ENCODE measurements around the gene TMC2.

Gene TMC2

GRCh38 chr20:2559279-2559626 lies 22.9 kb downstream of the TMC2 start:
- TF ChIP-seq GABPA (IDR thresholded peaks at IDR 0.05; ENCODE audit: low read depth) (no peak), REST (IDR thresholded peaks at IDR 0.05; ENCODE audit: insufficient replicate concordance, low read depth) (no peak), POLR2AphosphoS5 (IDR thresholded peaks at IDR 0.05; ENCODE audit: low read depth) (no peak), SPI1 (IDR thresholded peaks at IDR 0.05; ENCODE audit: borderline replicate concordance, low read depth) (no peak), CTCF (IDR thresholded peaks at IDR 0.05; ENCODE audit: insufficient read depth, low read length) (no peak)
- Histone ChIP-seq H3K27me3 (ENCODE audit: insufficient read depth, poor library complexity, severe bottlenecking) (peaks cover 35% of the 10 kb centered on the region), H3K4me3 (replicated peaks; ENCODE audit: insufficient read depth, low read length) (no peak overlapping the region), H3K27ac (replicated peaks) (no peak overlapping the region)
- DNase-seq (ENCODE audit: low read depth in 1 of 2, low spot score in 1 of 2): no peak

- TF ChIP-seq SPI1 (IDR thresholded peaks at IDR 0.05; ENCODE audit: borderline replicate concordance, low read depth) (no peak), POLR2AphosphoS5 (IDR thresholded peaks at IDR 0.05; ENCODE audit: low read depth) (no peak), CTCF (IDR thresholded peaks at IDR 0.05; ENCODE audit: insufficient read depth, low read length) (no peak), REST (IDR thresholded peaks at IDR 0.05; ENCODE audit: insufficient replicate concordance, low read depth) (no peak), GABPA (IDR thresholded peaks at IDR 0.05; ENCODE audit: low read depth) (no peak)
- no peak overlapping the region for H3K4me3 ChIP-seq (replicated peaks; ENCODE audit: insufficient read depth, low read length)
- no peak overlapping the region for H3K27ac ChIP-seq (replicated peaks)
- H3K27me3 ChIP-seq (ENCODE audit: insufficient read depth, poor library complexity, severe bottlenecking): peaks cover 32% of the 10 kb centered on the region
- DNase-seq (ENCODE audit: low read depth in 1 of 2, low spot score in 1 of 2): no peak
These were observed 23.3 kb downstream of the TMC2 start for GRCh38 chr20:2559651-2560050.

GRCh38 chr20:2563116-2563515 lies 26.7 kb downstream of the TMC2 start:
- Histone ChIP-seq H3K4me3 (replicated peaks; ENCODE audit: insufficient read depth, low read length) (no peak overlapping the region), H3K27ac (replicated peaks) (no peak overlapping the region), H3K27me3 (ENCODE audit: insufficient read depth, poor library complexity, severe bottlenecking) (peaks cover 21% of the 10 kb centered on the region)
- DNase-seq (ENCODE audit: low read depth in 1 of 2, low spot score in 1 of 2): no peak
- TF ChIP-seq SPI1 (IDR thresholded peaks at IDR 0.05; ENCODE audit: borderline replicate concordance, low read depth): no peak
- no peak for TF ChIP-seq GABPA (IDR thresholded peaks at IDR 0.05; ENCODE audit: low read depth)
- no peak for TF ChIP-seq REST (IDR thresholded peaks at IDR 0.05; ENCODE audit: insufficient replicate concordance, low read depth)
- TF ChIP-seq CTCF (IDR thresholded peaks at IDR 0.05; ENCODE audit: insufficient read depth, low read length): no peak
- TF ChIP-seq POLR2AphosphoS5 (IDR thresholded peaks at IDR 0.05; ENCODE audit: low read depth): no peak

Data from HL-60 (cell line).